SU-DHL-6 (cell line): Measurements from ENCODE around the gene DOCK9.

Experiments used
- H2AFZ ChIP-seq: fragments of 200-600 bp; sonication (generic); 2 replicates; pipeline ENCODE4 v1.6.1; 2014; ENCODE audit warnings: low read depth, mild to moderate bottlenecking, moderate library complexity, mixed read lengths, antibody characterized with exemption, low read length; ENCODE audit not compliant: severe bottlenecking
- H3F3A ChIP-seq: fragments of 200-600 bp; shearing (Covaris generic); 2 replicates; pipeline ENCODE4 v1.6.0; 2016; ENCODE audit warnings: antibody characterized with exemption, mild to moderate bottlenecking; ENCODE audit not compliant: insufficient read depth
- H3K27ac ChIP-seq: fragments of 200-600 bp; sonication (generic); 2 replicates; pipeline ENCODE4 v1.5.1; 2016; ENCODE audit warnings: low read depth, mild to moderate bottlenecking, low read length, moderate library complexity, mixed read lengths
- H3K27me3 ChIP-seq: fragments of 200-600 bp; sonication (generic), shearing (Covaris generic); 2 replicates; pipeline ENCODE4 v1.6.0; 2014; ENCODE audit warnings: mild to moderate bottlenecking, low read length
- H3K36me3 ChIP-seq: fragments of 200-600 bp; sonication (generic); 2 replicates; pipeline ENCODE4 v1.6.1; 2014; ENCODE audit warnings: mild to moderate bottlenecking, low read length, mixed read lengths
- H3K4me2 ChIP-seq: fragments of 300-600, 200-600 bp; shearing (Covaris generic), sonication (generic); 2 replicates; pipeline ENCODE4 v1.6.0; 2014; ENCODE audit warnings: low read length, low read depth, mild to moderate bottlenecking; ENCODE audit not compliant: poor library complexity, severe bottlenecking
- H3K4me3 ChIP-seq: fragments of 200-600 bp; sonication (generic); 2 replicates; pipeline ENCODE4 v1.5.1; 2014; ENCODE audit warnings: antibody characterized with exemption, low read length, mild to moderate bottlenecking, mixed read lengths; ENCODE audit not compliant: insufficient read depth, poor library complexity, severe bottlenecking
- H3K79me2 ChIP-seq: fragments of 200-600 bp; sonication (generic); 2 replicates; pipeline ENCODE4 v1.6.1; 2014; ENCODE audit warnings: mild to moderate bottlenecking, low read length, moderate library complexity; ENCODE audit not compliant: insufficient read depth
- H3K9ac ChIP-seq: fragments of 200-600 bp; sonication (generic); 2 replicates; pipeline ENCODE4 v1.7.0; 2014; ENCODE audit warnings: mild to moderate bottlenecking, low read length
- H3K9me2 ChIP-seq: fragments of 200-600 bp; sonication (generic); replicated peaks from 2 replicates; pipeline ENCODE4 v1.6.1; 2014; ENCODE audit warnings: low read length; ENCODE audit not compliant: insufficient read depth
- H3K9me3 ChIP-seq: fragments of 200-600 bp; sonication (generic); 2 replicates; pipeline ENCODE4 v1.6.1; 2014; ENCODE audit warnings: low read length, mixed read lengths; ENCODE audit not compliant: insufficient read depth
- H4K20me1 ChIP-seq: fragments of 200-600 bp; sonication (generic); 2 replicates; pipeline ENCODE4 v1.6.1; 2014; ENCODE audit warnings: low read depth, mild to moderate bottlenecking, antibody characterized with exemption, low read length, moderate library complexity, mixed read lengths
- CTCF ChIP-seq: fragments of 200-600 bp; sonication (generic); IDR thresholded peaks from one replicate; pipeline ENCODE4 v1.5.1; 2017; ENCODE audit warnings: antibody characterized with exemption, mild to moderate bottlenecking, low read length, moderate library complexity; ENCODE audit not compliant: insufficient read depth, poor library complexity, severe bottlenecking
- EZH2phosphoT487 ChIP-seq: fragments of 200-600 bp; sonication (generic), shearing (Covaris generic); conservative IDR thresholded peaks from 2 replicates; pipeline ENCODE4 v1.6.1; 2018; ENCODE audit warnings: mild to moderate bottlenecking, antibody characterized with exemption, low read length, moderate library complexity, mixed read lengths

Gene DOCK9

GRCh38 chr13:98967491-98967890 is 10.4 kb downstream of the DOCK9 start:
- Histone ChIP-seq H3K9me2 (no peaks in the 10 kb centered on the region), H3K9ac (no peak overlapping the region), H3F3A (no peaks in the 10 kb centered on the region), H3K4me2 (no peak overlapping the region), H3K4me3 (no peak overlapping the region), H3K27ac (no peak overlapping the region), H3K27me3 (no peaks in the 10 kb centered on the region), H4K20me1 (no peaks in the 10 kb centered on the region; the same call in 1 of the 2 replicates), H3K36me3 (no peaks in the 10 kb centered on the region), H3K9me3 (no peaks in the 10 kb centered on the region), H3K79me2 (no peaks in the 10 kb centered on the region), H2AFZ (no peak overlapping the region)
- TF ChIP-seq EZH2phosphoT487 (no peak), CTCF (no peak)

GRCh38 chr13:98966019-98966418 is 11.8 kb downstream of the DOCK9 start:
- Histone ChIP-seq H3K9me2 (no peaks in the 10 kb centered on the region), H3K79me2 (no peaks in the 10 kb centered on the region), H3K27me3 (no peaks in the 10 kb centered on the region), H3K4me2 (no peak overlapping the region), H4K20me1 (no peaks in the 10 kb centered on the region; the same call in 1 of the 2 replicates), H3K27ac (no peak overlapping the region), H3K9ac (no peak overlapping the region), H3F3A (no peaks in the 10 kb centered on the region), H2AFZ (no peak overlapping the region), H3K9me3 (no peaks in the 10 kb centered on the region), H3K4me3 (no peak overlapping the region), H3K36me3 (no peaks in the 10 kb centered on the region)
- TF ChIP-seq EZH2phosphoT487 (no peak), CTCF (no peak)

GRCh38 chr13:98965325-98965724 is 12.5 kb downstream of the DOCK9 start:
- Histone ChIP-seq H3K9me2 (no peaks in the 10 kb centered on the region), H3K9ac (no peak overlapping the region), H3F3A (no peaks in the 10 kb centered on the region), H3K79me2 (no peaks in the 10 kb centered on the region), H3K4me3 (no peak overlapping the region), H3K36me3 (no peaks in the 10 kb centered on the region), H3K9me3 (no peaks in the 10 kb centered on the region), H3K4me2 (no peak overlapping the region), H3K27me3 (no peaks in the 10 kb centered on the region), H2AFZ (no peak overlapping the region), H4K20me1 (no peaks in the 10 kb centered on the region; the same call in 1 of the 2 replicates), H3K27ac (no peak overlapping the region)
- TF ChIP-seq CTCF (no peak), EZH2phosphoT487 (no peak)
